Colonic mucosa (tissue), 4 donors: Measurements from ENCODE around the gene NTMT1. TPM values are rescaled to one million over a fixed set of nuclear protein-coding genes. Genes with fewer than 3 reads are reported as not detected.

Experiments used
- DNase-seq: peaks from one replicate; pipeline ENCODE4 v3.0.0-alpha.2; 2020
- H3K27ac ChIP-seq: fragments of 200-600 bp; one replicate; pipeline ENCODE4 v1.8.0; 2021
- H3K27me3 ChIP-seq: fragments of 200-600 bp; one replicate; pipeline ENCODE4 v1.8.0; 2021
- H3K36me3 ChIP-seq: fragments of 200-600 bp; one replicate; pipeline ENCODE4 v1.8.0; 2021
- H3K4me1 ChIP-seq: fragments of 200-600 bp; one replicate; pipeline ENCODE4 v1.8.0; 2021; ENCODE audit warnings: mild to moderate bottlenecking
- H3K4me3 ChIP-seq: fragments of 200-600 bp; one replicate; pipeline ENCODE4 v1.8.0; 2021
- H3K9ac ChIP-seq, 2 donors: one replicate each; pipeline ENCODE4 v1.7.0; 2013; ENCODE audit warnings: control low read depth in 2 of 2, low read depth in 2 of 2, low read length in 2 of 2
- H3K9me3 ChIP-seq: fragments of 200-600 bp; one replicate; pipeline ENCODE4 v1.8.0; 2021
- intact Hi-C: fragments of 100-400 bp; cut with DNase I; formaldehyde crosslinking; loops from one replicate; pipeline ENCODE4 v1.14.1; 2022
- total RNA-seq, 2 donors: library from RNA; stranded (reverse); fragmentation: NEBNext Ultra II Directional in 1 of 2; extraction: Animal tissue kit (Norgen Biotek cat#: 25700) in 1 of 2; gene quantifications; one replicate each; pipeline ENCODE4 v1.2.1, GENCODE V29; 2021
- TF ChIP-seq, protein P1 (sequence below): fragments of 200-600 bp; IDR thresholded peaks from one replicate; pipeline ENCODE4 v1.8.0; 2022; ENCODE audit warnings: antibody characterized with exemption, mild to moderate bottlenecking
- donor health status: healthy.
- donor health status: DM: no; HTN: no; CAD: no.
- donor health status: DM: no; HTN: no; CAD: no.

Gene NTMT1, protein sequence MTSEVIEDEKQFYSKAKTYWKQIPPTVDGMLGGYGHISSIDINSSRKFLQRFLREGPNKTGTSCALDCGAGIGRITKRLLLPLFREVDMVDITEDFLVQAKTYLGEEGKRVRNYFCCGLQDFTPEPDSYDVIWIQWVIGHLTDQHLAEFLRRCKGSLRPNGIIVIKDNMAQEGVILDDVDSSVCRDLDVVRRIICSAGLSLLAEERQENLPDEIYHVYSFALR
- total RNA-seq, result 10 to 100 TPM; 25.3 to 50.2 TPM

DNA sequence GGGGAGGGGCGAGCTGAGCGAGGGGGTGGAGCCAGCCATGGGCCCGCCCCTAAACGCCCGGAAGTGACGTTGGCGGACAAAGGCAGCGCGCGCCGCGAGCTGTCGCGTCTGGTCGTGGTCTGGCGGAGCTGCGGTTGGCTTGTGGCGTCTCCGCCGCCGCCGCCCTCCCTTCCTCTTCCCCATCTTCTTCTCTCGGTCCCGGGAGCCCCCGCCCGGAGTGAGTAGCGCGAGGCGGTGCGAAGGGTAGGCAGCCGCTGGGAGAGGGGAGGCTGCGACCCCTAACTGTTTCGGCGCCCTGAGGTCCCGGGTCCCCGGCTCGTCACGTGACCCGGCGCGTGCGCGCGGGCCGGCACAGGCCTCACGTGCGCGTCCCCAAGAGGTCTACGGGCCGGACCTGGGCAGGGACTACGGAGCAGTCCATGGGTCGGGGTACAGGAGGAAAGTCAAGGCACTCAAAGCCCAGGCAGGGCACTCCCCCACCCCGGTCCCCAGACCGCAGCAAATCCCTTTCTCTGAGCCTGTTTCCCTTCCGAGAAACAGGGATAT is at the start of gene NTMT1:
NTMT1 (plus strand) TSS at position 85 of the 546 bp plus-strand sequence. CDS start 6,541 bp downstream, outside the sequence.
- Histone ChIP-seq H3K4me3 (peak within 1 kb of the TSS; percentile 63), H3K9me3 (no peaks in the 10 kb centered on the region), H3K27ac (peak within 1 kb of the TSS; percentile 78), H3K9ac (peak within 1 kb of the TSS; percentile 87 to 89), H3K36me3 (no peaks in the 10 kb centered on the region), H3K27me3 (no peaks in the 10 kb centered on the region), H3K4me1 (peaks cover 10% of the 10 kb centered on the region)
- TF ChIP-seq, protein P1, sequence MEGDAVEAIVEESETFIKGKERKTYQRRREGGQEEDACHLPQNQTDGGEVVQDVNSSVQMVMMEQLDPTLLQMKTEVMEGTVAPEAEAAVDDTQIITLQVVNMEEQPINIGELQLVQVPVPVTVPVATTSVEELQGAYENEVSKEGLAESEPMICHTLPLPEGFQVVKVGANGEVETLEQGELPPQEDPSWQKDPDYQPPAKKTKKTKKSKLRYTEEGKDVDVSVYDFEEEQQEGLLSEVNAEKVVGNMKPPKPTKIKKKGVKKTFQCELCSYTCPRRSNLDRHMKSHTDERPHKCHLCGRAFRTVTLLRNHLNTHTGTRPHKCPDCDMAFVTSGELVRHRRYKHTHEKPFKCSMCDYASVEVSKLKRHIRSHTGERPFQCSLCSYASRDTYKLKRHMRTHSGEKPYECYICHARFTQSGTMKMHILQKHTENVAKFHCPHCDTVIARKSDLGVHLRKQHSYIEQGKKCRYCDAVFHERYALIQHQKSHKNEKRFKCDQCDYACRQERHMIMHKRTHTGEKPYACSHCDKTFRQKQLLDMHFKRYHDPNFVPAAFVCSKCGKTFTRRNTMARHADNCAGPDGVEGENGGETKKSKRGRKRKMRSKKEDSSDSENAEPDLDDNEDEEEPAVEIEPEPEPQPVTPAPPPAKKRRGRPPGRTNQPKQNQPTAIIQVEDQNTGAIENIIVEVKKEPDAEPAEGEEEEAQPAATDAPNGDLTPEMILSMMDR, result no peak
- intact Hi-C loops, result no loop called here
- peak; percentile 90 for DNase-seq

- Histone ChIP-seq H3K27me3 (no peaks in the 10 kb centered on the region), H3K36me3 (no peaks in the 10 kb centered on the region), H3K4me1 (no peaks in the 10 kb centered on the region), H3K9ac (peak overlapping the region in 1 of 2 donors; percentile 24), H3K9me3 (no peaks in the 10 kb centered on the region), H3K27ac (no peak overlapping the region), H3K4me3 (no peak overlapping the region)
- intact Hi-C loops, result no loop called here
- TF ChIP-seq, protein P1, result no peak
- no peak for DNase-seq
Observed at GRCh38 chr9:129576546-129577543, 49.1 kb upstream of the NTMT1 start.

- Histone ChIP-seq H3K36me3 (no peaks in the 10 kb centered on the region), H3K4me3 (no peak overlapping the region), H3K27me3 (no peaks in the 10 kb centered on the region), H3K9ac (no peak overlapping the region), H3K27ac (no peak overlapping the region), H3K9me3 (no peaks in the 10 kb centered on the region), H3K4me1 (no peaks in the 10 kb centered on the region)
- no peak for DNase-seq
- TF ChIP-seq, protein P1, result no peak
- intact Hi-C loops, result no loop called here
Observed at GRCh38 chr9:129579294-129579693, 46.7 kb upstream of the NTMT1 start.

GRCh38 chr9:129580211-129580915 is 45.6 kb upstream of the NTMT1 start:
- H3K4me3 ChIP-seq, result no peak overlapping the region
- no peak overlapping the region for H3K27ac ChIP-seq
- intact Hi-C loops, result no loop called here

More at GRCh38 chr9:129580211-129580915, 45.6 kb upstream of the NTMT1 start:
- Histone ChIP-seq H3K27me3 (no peaks in the 10 kb centered on the region), H3K4me1 (no peaks in the 10 kb centered on the region), H3K9me3 (no peaks in the 10 kb centered on the region), H3K36me3 (no peaks in the 10 kb centered on the region), H3K9ac (no peak overlapping the region)
- TF ChIP-seq, protein P1, result no peak
- no peak for DNase-seq
